Fibroblast of pulmonary artery (primary cell): ENCODE results near the gene SPINK13.
A peak's percentile ranks its signal among the peaks of the same experiment; 100 is the strongest.

Experiments used
- DNase-seq: peaks from one replicate; pipeline ENCODE4 v3.0.0-alpha.2; 2010; ENCODE audit warnings: low read depth
- H3K4me3 ChIP-seq: replicated peaks from 2 replicates; pipeline ENCODE4 v1.5.1; 2011; ENCODE audit warnings: low read depth, mild to moderate bottlenecking, control low read depth, low read length, moderate library complexity
- CTCF ChIP-seq: IDR thresholded peaks from 2 replicates; pipeline ENCODE4 v1.5.1; 2011; ENCODE audit warnings: mild to moderate bottlenecking, control low read depth, low read length, inconsistent platforms; ENCODE audit errors: missing control alignments

The SPINK13 gene

GRCh38 chr5:148290271-148291195 is 21.9 kb downstream of the SPINK13 start:
- no peak overlapping the region for H3K4me3 ChIP-seq
- DNase-seq: peak; percentile 43
- TF ChIP-seq CTCF: peak; percentile 53

GRCh38 chr5:148297731-148298130 is 29.1 kb downstream of the SPINK13 start:
- TF ChIP-seq CTCF: no peak
- H3K4me3 ChIP-seq: no peak overlapping the region
- DNase-seq: no peak

GRCh38 chr5:148306446-148306845 is 37.9 kb downstream of the SPINK13 start:
- H3K4me3 ChIP-seq: no peak overlapping the region
- TF ChIP-seq CTCF: no peak
- DNase-seq: no peak

- no peak for TF ChIP-seq CTCF
- DNase-seq: no peak
These were observed 40.4 kb downstream of the SPINK13 start for GRCh38 chr5:148309019-148309418.

GRCh38 chr5:148309746-148310145 is 41.2 kb downstream of the SPINK13 start:
- no peak for DNase-seq
- no peak for TF ChIP-seq CTCF
- no peak overlapping the region for H3K4me3 ChIP-seq

More at GRCh38 chr5:148309019-148309418, 40.4 kb downstream of the SPINK13 start:
- no peak overlapping the region for H3K4me3 ChIP-seq

GRCh38 chr5:148311484-148311883 is 42.9 kb downstream of the SPINK13 start:
- no peak overlapping the region for H3K4me3 ChIP-seq
- DNase-seq: no peak
- TF ChIP-seq CTCF: no peak
